ENCODE measurements around the gene TOGARAM1. TPM values are rescaled to one million over a fixed set of nuclear protein-coding genes. Genes with fewer than 3 reads are reported as not detected.

TOGARAM1 gene
- total RNA-seq, 4 donors from 2014 or later: 6.3 to 19.1 (median 9.7) TPM

GRCh38 chr14:44937547-44937946 lies 24.4 kb upstream of the TOGARAM1 start:
- H3K27me3 ChIP-seq: no peaks in the 10 kb centered on the region
- H3K36me3 ChIP-seq: peaks cover 0 to 29% of the 10 kb centered on the region in 2 donors
- ATAC-seq (no peak), DNase-seq (no peak)
- no peak overlapping the region for H3K27ac ChIP-seq
- TF ChIP-seq CTCF (IDR thresholded peaks at IDR 0.05 in 4 of 5, conservative IDR thresholded peaks at IDR 0.05 in 1 of 5) (no peak), POLR2A (IDR thresholded peaks at IDR 0.05) (no peak)
- H3K9me3 ChIP-seq: no peaks in the 10 kb centered on the region
- no peak overlapping the region for H3K4me3 ChIP-seq
- H3K4me1 ChIP-seq: no peaks in the 10 kb centered on the region
- intact Hi-C loops (cut with DNase I; ENCODE audit: low total_unique reads) (no loop called here), in situ Hi-C loops (cut with MboI; ENCODE audit: low sequenced_read_pairs in 4 of 4) (no loop called here)

- no peaks in the 10 kb centered on the region for H3K27me3 ChIP-seq
- no peak for ATAC-seq
- no peak overlapping the region for H3K4me3 ChIP-seq
- no peaks in the 10 kb centered on the region for H3K9me3 ChIP-seq
- intact Hi-C loops (cut with DNase I; ENCODE audit: low total_unique reads): no loop called here
- peaks cover 0 to 41% of the 10 kb centered on the region in 2 donors for H3K36me3 ChIP-seq
- DNase-seq: no peak
- H3K4me1 ChIP-seq: peaks cover 0 to 3% of the 10 kb centered on the region in 2 donors
- H3K27ac ChIP-seq: no peak overlapping the region
- TF ChIP-seq CTCF (IDR thresholded peaks at IDR 0.05 in 4 of 5, conservative IDR thresholded peaks at IDR 0.05 in 1 of 5): no peak
- no peak for TF ChIP-seq POLR2A (IDR thresholded peaks at IDR 0.05)
- in situ Hi-C loops (cut with MboI; ENCODE audit: low sequenced_read_pairs in 4 of 4): no loop called here
These were observed 21.8 kb upstream of the TOGARAM1 start for GRCh38 chr14:44940211-44940610.

- Histone ChIP-seq H3K9me3 (no peaks in the 10 kb centered on the region), H3K27me3 (no peaks in the 10 kb centered on the region), H3K4me3 (no peak overlapping the region), H3K4me1 (peaks cover 0 to 4% of the 10 kb centered on the region in 2 donors), H3K27ac (no peak overlapping the region), H3K36me3 (peaks cover 0 to 48% of the 10 kb centered on the region in 2 donors)
- TF ChIP-seq CTCF (IDR thresholded peaks at IDR 0.05 in 4 of 5, conservative IDR thresholded peaks at IDR 0.05 in 1 of 5) (no peak), POLR2A (IDR thresholded peaks at IDR 0.05) (no peak)
- no peak for ATAC-seq
- in situ Hi-C loops (cut with MboI; ENCODE audit: low sequenced_read_pairs in 4 of 4): no loop called here
- DNase-seq: no peak
- intact Hi-C loops (cut with DNase I; ENCODE audit: low total_unique reads): no loop called here
These were observed 21.0 kb upstream of the TOGARAM1 start for GRCh38 chr14:44940944-44941343.

- TF ChIP-seq POLR2A (IDR thresholded peaks at IDR 0.05) (no peak), CTCF (IDR thresholded peaks at IDR 0.05 in 4 of 5, conservative IDR thresholded peaks at IDR 0.05 in 1 of 5) (no peak)
- Histone ChIP-seq H3K27me3 (no peaks in the 10 kb centered on the region), H3K36me3 (peaks cover 0 to 48% of the 10 kb centered on the region in 2 donors), H3K9me3 (no peaks in the 10 kb centered on the region), H3K4me3 (no peak overlapping the region), H3K4me1 (peaks cover 0 to 4% of the 10 kb centered on the region in 2 donors), H3K27ac (no peak overlapping the region)
- no peak for DNase-seq
- in situ Hi-C loops (cut with MboI; ENCODE audit: low sequenced_read_pairs in 4 of 4): no loop called here
- no peak for ATAC-seq
- intact Hi-C loops (cut with DNase I; ENCODE audit: low total_unique reads): no loop called here
These were observed 20.4 kb upstream of the TOGARAM1 start for GRCh38 chr14:44941591-44941990.

- no peaks in the 10 kb centered on the region for H3K27me3 ChIP-seq
- H3K27ac ChIP-seq: no peak overlapping the region
- no peak overlapping the region for H3K4me3 ChIP-seq
- in situ Hi-C loops (cut with MboI; ENCODE audit: low sequenced_read_pairs in 4 of 4) (no loop called here), intact Hi-C loops (cut with DNase I; ENCODE audit: low total_unique reads) (no loop called here)
- H3K4me1 ChIP-seq: peaks cover 0 to 4% of the 10 kb centered on the region in 2 donors
- ATAC-seq (no peak), DNase-seq (no peak)
- peaks cover 0 to 44% of the 10 kb centered on the region in 2 donors for H3K36me3 ChIP-seq
- TF ChIP-seq POLR2A (IDR thresholded peaks at IDR 0.05): no peak
- no peaks in the 10 kb centered on the region for H3K9me3 ChIP-seq
These were observed 19.6 kb upstream of the TOGARAM1 start for GRCh38 chr14:44942436-44942835.

Data from gastrocnemius medialis (tissue), 4 donors.